HG03460 (cell line): Measurements from ENCODE around the gene HNRNPA2B1.
A peak's percentile ranks its signal among the peaks of the same experiment; 100 is the strongest.
"Not testable (repeated sequence)": the region's sequence is repeated elsewhere in the genome, so short reads cannot be mapped to it uniquely, and the experiment has no call there.

Source experiments
- ATAC-seq: cut with Tn5 transposase; IDR thresholded peaks from one replicate; pipeline ENCODE4 v1.9.1; 2021; ENCODE audit not compliant: unreplicated experiment

Gene HNRNPA2B1

GRCh38 chr7:26166684-26167266, 33.8 kb downstream of the HNRNPA2B1 start:
- no peak for ATAC-seq

DNA sequence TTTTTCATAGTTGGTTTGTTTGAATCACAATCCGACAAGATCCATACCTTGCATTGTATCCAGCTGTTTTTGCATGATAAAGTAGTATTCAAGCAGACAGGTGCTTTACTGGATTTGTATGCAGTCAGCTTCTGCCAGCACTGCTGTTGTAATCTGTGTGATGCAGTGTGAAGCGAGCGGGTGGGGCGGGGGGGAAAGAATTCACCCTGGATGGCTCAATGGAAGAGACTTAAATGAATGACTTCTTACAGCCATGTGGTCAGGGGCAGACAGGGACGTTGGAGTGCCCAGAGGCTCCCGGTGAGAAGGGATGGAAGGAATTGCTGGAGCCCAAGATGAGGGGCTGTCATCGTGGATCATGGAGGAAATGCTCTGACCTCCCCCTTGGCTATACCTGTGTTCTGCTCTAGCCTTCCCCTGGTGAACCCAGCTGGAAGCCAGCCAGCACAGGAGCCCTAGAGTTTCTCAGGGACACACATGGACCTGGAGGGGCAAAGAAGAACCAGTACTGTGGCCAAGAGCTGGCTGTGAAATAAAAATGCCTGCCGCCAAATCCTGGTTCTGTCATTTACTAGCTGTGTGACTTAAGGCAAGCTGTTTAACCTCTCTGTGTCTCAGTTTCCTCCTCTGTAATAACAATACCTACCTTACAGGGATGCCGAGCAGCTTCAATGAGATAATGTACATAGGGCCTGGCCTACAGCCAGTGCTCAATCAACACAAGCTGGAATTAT, 34.4 kb downstream of the HNRNPA2B1 start:
- no peak for ATAC-seq

DNA sequence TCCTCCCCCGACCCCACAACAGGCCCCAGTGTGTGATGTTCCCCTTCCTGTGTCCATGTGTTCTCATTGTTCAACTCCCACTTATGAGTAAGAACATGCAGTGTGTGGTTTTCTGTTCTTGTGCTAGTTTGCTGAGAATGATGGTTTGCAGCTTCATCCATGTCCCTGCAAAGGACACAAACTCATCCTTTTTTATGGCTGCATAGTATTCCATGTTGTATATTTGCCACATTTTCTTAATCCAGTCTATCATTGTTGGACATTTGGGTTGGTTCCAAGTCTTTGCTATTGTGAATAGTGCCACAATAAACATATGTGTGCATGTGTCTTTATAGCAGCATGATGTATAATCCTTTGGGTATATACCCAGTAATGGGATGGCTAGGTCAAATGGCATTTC, 36.7 kb downstream of the HNRNPA2B1 start:
- not testable (repeated sequence) for ATAC-seq

GRCh38 chr7:26162431-26162830, 38.1 kb downstream of the HNRNPA2B1 start:
- no peak for ATAC-seq

DNA sequence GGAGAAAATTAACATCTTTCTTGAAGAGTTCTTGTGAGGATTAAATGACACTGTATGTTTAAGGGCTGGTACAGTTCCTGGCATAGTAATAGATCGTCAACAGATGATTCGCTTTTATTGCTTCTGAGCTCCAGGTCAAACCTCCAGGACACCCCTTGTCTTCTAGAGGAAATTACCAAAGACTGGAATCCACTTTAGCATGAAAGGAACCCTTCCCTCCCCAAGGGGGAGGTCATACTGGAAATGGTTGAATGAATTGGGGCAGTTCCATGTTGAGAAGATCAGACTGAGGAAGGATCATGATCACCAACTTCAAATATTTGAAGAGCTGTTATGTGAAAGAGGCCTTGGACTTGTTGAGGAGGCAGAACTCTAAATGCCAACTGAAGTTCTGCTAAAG, 39.6 kb downstream of the HNRNPA2B1 start:
- no peak for ATAC-seq

DNA sequence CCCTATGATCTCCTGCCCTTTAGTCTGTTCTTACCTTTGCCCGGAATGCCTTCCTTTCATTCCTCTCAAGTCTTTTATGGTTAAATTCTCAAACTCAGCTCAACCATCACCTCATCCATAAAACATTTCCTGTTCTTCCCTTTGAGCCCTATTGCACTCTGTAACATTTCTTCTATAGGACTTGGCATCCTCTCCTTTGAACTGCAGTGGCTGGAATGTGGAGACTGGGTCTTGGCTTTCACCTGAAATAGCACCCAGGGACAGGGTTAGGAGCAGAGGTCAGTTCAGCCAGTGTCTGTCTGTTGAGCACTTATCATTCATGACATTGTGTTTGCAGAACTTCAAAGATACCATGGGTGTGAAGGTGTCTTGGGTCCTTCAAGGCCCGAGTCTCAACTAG, 41.3 kb downstream of the HNRNPA2B1 start:
- ATAC-seq, result no peak

- no peak for ATAC-seq
These were observed 42.9 kb downstream of the HNRNPA2B1 start for GRCh38 chr7:26157520-26158105.

- peak; percentile 27 for ATAC-seq
These were observed 43.8 kb downstream of the HNRNPA2B1 start for GRCh38 chr7:26156451-26157420.

DNA sequence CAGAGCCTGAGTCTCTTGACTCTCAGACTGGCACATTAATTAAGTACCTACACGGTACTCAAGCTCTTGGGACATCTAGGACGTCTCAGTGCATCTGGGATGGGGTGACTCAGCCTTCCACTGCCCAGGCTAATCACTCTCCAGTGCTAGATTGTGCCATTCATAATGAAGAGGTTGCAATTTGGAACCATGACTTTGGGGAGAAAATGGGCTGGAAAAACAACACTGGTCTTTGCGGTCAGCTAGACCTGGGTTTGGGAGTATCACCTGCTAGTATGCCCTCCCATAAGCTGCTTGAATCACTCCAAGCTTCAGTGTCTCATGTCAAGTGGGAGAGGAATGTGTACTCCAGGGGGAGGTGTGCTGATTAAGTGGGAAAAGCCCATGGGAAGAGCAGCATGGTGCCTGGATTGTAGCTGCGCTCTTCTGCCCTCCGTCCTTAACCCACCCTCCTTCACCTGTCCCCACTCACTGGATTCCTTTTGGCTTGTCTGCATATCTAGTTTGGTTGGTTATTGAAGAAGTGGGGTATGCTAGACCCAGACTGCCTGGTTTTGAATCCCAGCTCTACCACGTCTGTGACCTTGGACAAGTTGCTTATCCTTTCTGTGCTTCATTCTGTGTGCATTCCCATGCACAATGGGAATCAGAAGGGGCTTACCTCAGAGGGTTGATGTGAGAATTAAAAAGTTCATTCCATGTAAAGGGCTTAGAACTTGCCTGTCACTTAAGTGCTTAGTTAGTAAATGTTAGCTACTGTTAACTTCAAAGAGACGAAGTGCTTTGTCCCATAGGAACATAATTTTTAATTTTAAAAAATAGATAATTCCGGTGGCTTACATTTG, 44.8 kb downstream of the HNRNPA2B1 start:
- ATAC-seq, result no peak

- ATAC-seq, result no peak
These were observed 46.4 kb downstream of the HNRNPA2B1 start for GRCh38 chr7:26153823-26154783.

DNA sequence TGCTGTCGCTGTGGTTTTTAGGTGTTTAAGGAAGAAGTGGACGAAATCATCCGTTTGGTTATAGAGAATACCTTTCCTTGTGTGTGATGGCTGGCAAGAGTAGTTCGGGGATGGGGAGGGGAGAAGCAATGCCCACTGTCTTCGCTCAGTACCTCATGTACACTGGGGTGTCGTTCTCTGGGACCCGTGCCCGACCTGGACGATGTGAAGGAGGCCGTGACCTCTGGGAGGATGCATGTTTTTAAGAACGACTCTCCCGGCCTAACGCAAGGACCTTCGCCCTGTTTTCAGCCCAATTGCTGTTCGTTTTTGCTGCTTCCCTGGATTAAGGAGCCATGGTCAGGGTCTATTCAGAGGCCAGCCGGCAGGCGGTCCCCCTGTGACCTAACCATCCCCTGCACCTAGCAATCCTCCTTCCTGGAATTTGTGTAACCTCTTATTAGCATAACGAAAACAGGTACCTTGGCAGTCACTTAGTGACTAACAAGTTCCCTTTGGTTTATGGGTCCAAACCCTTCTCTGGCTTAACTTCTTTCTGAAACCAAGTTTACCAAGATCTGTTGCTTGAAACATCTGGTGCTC, 47.2 kb downstream of the HNRNPA2B1 start:
- ATAC-seq, result no peak

DNA sequence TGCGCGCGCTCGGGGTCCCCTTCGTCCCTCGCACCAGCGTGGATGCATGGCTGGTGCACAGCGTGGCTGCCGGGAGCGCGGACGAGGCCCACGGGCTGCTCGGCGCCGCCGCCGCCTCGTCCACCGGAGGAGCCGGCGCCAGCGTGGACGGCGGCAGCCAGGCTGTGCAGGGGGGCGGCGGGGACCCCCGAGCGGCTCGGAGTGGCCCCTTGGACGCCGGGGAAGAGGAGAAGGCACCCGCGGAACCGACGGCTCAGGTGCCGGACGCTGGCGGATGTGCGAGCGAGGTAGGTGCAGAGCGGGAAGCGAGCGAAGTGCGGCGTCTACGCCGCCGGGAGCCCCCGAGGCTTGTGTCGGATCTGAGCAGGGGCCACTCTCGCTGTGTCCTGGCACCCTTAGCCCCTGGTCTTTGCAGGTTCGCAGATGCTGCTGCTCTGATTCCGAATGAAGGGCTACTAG, 47.7 kb downstream of the HNRNPA2B1 start:
- ATAC-seq, result not testable (repeated sequence)

DNA sequence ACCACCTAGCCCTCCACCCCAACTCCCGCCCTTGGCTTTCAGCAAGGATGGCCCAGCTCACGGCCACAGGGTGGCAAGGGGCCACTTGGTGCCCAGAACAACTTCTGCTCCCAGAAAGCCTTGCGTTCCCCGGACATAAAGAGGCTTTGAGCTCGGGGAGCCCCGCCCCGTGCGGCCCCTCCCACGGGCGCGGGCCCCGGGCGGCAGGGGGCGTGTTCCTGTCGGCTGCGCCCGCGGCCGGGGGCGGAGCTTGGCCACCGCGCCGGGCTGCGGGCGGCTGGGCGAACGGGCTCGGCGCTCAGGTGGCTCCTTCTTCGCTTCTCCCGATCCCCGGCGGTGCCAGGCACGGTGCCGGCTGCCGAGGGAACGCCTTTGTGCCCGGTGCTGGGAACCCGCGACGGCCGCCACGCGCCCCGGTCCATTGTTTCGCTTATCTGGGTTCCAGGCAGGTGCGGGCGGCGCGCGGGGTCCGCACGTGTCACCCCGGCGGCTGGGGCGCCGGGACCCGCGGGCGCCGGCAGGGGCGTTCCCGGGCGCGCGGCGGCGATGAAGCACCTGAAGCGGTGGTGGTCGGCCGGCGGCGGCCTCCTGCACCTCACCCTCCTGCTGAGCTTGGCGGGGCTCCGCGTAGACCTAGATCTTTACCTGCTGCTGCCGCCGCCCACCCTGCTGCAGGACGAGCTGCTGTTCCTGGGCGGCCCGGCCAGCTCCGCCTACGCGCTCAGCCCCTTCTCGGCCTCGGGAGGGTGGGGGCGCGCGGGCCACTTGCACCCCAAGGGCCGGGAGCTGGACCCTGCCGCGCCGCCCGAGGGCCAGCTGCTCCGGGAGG, 48.4 kb downstream of the HNRNPA2B1 start, which contains the start of gene NFE2L3:
NFE2L3 (plus strand) TSS at position 246 of the 829 bp plus-strand sequence; CDS start at position 547, 301 bp downstream.
- peak; percentile 68 for ATAC-seq

- ATAC-seq, result no peak
These were observed 48.9 kb downstream of the HNRNPA2B1 start for GRCh38 chr7:26151650-26151952.

- ATAC-seq, result no peak
These were observed 49.5 kb downstream of the HNRNPA2B1 start for GRCh38 chr7:26151096-26151495.

DNA sequence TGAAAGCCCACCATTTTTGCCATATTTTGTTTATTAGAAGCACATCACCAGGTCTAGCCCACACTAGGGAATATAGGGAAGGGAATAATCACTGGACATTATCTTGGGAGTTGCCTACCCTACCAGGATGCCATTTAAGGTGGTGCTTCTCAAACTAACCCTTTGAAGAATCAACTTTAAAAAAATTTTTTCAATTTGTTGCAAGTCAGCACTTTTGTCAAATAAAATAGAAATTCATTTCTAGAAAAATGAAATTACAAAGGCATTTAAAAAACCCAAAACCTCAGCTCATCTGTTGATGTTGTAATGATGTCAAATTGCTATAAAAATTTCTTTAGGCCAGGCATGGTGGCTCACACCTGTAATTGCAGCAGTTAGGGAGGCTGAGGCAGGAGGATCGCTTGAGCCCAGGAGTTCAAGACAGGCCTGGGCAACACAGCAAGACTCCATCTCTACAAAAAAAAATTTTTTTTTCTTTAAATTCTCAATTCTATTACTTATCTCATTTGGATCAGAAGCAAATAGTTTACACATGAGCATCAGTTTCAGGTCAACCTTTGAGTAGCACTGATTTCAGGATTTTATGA, 51.1 kb downstream of the HNRNPA2B1 start:
- no peak for ATAC-seq

DNA sequence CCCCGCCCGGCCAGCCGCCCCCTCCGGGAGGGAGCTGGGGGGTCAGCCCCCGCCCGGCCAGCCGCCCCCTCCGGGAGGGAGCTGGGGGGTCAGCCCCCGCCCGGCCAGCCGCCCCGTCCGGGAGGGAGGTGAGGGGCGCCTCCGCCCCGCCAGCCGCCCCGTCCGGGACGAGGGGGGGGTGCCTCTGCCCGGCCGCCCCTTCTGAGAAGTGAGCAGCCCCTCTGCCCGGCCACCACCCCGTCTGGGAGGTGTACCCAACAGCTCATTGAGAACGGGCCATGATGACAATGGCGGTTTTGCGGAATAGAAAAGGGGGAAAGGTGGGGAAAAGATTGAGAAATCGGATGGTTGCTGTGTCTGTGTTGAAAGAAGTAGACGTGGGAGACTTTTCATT, 52.2 kb downstream of the HNRNPA2B1 start:
- not testable (repeated sequence) for ATAC-seq
